NCI-H748 (cell line): ENCODE measurements around the gene ARHGAP12.
"Not testable (repeated sequence)": the region's sequence is repeated elsewhere in the genome, so short reads cannot be mapped to it uniquely, and the experiment has no call there.

Experiments
- DNase-seq: peaks from one replicate; lab custom pipeline; 2025; ENCODE audit not compliant: unreplicated experiment; lab: John Stamatoyannopoulos, UW

ARHGAP12 gene

DNA sequence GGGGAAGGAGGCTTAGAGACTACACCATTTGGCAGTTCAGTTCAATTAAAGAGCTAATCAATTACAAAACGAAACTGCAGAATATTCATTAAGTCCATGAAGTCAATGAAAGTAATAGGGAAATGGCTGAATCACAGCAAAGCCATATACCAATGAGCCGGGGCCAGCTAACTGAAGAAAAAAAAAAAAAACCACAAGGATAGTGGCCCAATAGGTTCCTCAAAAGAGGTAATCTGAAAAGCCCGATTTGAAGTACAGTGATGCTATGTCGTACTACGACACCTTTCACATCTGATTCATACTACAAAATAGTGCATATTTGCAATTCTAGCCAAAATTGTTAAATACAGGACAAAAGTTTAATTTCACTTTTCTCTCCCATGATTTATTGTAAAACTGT is 2.5 kb downstream of the ARHGAP12 start:
- no peak for DNase-seq

- DNase-seq = no peak
Observed at GRCh38 chr10:31924833-31925232, 3.8 kb downstream of the ARHGAP12 start.

DNA sequence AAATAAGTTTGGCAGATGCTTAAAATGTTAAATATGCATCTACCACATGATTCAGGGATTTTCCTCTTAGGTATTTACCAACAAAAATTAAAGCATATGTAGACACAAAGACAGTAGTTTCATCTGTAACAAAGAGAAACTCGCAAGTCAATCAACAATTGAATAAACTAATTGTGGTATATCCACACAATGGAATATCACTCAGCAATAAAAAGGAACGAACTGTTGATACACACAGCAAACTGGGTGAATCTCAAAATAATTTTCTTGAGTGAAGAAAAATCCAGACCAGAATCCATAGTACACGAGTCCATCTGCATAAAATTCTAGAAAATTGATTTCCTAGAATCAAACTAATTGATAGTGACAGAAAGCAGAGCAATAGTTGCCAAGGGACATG is 5.2 kb downstream of the ARHGAP12 start:
- DNase-seq = no peak

DNA sequence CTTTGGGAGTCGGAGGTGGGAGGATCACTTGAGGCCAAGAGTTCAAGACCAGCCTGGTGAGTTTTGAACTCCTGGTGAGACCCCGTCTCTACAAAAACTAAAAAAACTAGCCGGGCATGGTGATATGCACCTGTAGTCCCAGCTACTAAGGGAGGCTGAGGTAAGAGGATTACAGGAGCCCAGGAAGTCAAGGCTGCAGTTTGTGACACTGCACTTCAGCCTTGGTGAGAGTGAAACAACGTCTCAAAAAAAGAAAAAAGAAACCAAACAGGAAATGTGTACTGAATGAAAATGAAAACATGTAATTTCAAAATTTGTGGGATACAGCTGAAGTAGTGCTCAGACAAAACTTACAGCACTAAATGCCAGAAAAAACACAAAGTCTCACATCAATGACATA is 7.6 kb downstream of the ARHGAP12 start:
- DNase-seq = no peak

DNA sequence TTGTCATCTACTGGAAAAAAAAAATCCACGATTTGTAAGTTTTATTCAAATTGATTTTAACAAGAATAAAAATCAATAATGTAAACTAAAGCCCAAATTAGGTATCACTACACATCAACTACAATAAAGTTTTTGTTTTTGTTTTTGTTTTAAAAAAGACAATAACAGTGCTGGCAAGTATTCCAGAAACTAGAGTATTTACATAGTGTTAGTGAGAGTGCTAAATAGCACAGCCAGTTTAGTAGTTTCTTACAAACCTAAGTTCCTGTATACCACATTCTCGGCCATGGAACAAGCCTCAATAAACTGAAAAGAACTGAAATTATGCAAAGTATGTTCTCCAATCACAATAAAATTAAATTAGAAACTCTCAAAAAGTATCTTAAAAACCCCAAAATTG is 8.1 kb downstream of the ARHGAP12 start:
- DNase-seq = no peak

DNA sequence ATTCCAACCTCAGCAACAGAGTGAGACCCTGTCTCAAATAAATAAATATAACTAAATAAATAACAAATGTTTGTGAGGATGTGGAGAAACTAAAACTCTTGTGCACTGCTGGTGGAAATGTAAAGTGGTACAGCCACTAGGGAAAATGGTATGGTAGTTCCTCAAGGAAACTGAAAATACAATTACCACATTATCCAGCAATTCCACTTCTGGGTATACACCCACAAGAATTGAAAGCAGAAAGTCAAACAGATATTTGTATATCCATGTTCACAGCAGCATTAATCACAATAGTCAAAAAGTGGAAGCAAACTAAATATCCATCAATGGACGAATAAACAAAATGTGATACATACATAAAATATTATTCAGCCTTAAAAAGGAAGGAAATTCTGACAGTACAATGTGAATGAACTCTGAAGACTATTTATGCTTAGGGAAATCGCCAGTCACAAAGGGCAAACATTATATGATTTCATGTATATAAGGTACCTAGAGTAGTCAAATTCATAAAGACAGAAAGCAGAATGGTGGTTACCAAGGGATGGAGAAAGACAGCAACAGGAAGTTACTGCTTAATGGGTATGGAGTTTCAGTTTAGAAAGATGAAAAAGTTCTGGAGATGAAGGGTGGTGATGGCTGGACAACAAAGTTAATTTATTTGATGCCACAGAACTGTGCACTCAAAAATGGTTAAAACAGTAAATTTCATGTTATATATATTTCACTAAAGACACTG is 9.8 kb downstream of the ARHGAP12 start:
- DNase-seq = no peak

GRCh38 chr10:31914370-31914769 is 14.3 kb downstream of the ARHGAP12 start:
- no peak for DNase-seq

GRCh38 chr10:31912898-31913850 is 15.5 kb downstream of the ARHGAP12 start:
- no peak for DNase-seq

DNA sequence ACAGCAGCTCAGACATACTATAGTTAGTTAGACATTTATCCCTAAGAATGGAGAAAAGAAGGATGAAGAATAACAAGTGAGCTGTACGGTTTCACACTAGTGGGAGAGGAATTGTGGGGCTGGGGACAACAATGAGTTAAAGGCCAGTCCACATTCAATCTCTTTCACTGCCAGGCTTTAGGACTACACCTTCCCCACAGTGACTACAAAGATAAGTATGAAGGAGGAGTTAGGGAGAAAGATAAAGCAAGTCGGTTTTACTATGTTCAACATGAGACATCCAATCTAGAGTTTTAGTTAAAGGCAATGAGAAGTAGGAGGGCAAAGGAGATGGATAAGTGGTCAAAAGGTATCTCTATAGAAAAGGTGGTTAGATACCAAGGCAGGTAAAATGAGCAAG is 16.3 kb downstream of the ARHGAP12 start:
- DNase-seq = no peak

GRCh38 chr10:31910016-31910415 is 18.6 kb downstream of the ARHGAP12 start:
- DNase-seq = no peak

DNA sequence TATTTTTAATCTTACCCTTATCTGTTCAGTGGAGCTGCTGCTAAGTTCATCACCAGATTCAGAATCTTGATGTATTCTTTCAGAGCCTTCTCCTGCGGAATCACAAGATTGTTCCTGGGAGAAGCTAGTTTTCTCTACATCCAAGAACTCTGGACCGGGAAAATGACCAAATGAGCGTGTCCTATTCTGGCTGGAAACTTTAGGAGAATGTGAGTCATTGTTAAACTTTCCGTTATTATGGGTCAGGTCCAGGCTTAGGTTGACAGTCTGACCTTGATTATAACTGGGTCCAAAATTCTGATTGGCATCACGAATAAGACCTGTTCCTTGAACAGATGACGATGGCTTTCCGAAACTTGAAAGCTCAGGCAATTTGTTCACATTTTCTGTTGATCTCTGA is 20.5 kb downstream of the ARHGAP12 start:
- DNase-seq = no peak

DNA sequence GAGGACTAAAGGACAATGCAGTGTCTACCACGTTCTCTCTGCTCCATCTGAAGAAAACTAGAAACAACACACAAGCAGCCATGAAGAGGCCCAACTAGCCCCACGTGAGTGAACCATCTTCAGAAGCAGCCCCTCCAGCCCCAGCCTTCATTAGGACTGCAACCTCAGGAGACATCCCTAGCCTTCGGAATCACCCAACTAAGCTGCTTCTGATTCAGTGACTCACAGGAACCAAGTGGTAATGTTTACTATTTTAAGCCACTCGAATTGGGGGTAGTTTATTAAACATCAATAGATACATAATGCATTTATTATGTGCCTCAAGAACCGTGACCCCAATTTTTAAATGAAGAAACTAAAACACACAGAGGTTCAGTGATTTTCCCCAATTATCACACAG is 22.6 kb downstream of the ARHGAP12 start:
- DNase-seq = no peak

GRCh38 chr10:31905586-31905985 is 23.0 kb downstream of the ARHGAP12 start:
- DNase-seq = no peak

GRCh38 chr10:31902625-31903024 is 26.0 kb downstream of the ARHGAP12 start:
- no peak for DNase-seq

DNA sequence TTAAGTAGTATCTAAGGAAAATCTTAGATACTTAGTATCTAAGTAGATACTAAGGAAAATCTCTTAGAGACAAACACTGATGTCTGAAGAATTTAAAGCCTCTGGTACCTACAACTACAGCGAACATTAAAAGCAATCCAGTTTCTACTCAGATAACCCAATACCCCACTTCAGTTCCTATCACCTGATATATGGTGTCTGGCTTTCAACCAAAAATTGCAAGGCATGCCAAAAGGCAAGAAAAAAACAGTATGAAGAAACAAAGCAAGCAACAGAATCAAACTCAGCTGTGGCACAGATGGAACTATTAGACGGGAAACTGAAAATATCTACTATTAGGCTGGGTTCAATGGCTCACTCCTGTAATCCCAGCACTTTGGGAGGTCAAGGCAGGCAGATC is 31.1 kb downstream of the ARHGAP12 start:
- DNase-seq = no peak

DNA sequence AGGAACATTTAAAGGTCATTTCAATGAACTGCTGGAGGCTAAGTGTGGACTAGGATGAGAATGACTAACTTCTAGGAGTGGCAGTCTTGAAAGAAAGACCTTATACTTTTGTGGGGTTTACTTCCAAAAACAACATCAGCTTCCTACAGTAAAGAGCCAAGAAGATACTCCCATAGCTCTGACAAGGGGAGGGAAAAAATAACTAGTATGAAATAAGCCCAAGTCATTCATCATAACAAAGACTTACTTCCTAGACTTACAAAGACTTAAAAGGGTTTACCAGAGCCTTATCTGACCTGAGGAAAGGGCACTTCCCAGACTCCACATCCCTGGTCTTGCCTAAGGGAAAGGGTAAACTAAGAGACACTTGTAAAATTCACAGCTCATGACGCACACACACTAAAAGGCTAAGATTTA is 31.7 kb downstream of the ARHGAP12 start:
- DNase-seq = no peak

GRCh38 chr10:31895722-31896121 is 32.9 kb downstream of the ARHGAP12 start:
- DNase-seq = not testable (repeated sequence)

DNA sequence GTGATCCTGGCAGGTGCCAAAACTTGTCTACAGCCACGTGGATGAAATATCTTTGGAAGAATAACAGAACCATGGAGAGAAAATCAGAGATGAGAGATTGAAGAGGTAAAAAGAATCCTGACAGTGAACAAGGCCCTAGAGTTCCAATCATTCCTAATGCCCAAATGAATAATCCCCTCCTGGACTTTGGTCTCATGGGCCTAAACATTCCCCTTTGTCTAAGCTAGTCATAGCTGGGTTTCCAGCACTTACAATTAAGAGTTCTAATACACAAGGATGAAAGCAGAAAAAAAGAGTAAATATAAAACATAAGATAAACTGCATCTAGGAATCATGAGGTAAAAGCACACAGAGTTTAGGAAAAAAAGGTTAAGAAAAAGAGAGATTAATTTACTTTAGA is 40.2 kb downstream of the ARHGAP12 start:
- no peak for DNase-seq

DNA sequence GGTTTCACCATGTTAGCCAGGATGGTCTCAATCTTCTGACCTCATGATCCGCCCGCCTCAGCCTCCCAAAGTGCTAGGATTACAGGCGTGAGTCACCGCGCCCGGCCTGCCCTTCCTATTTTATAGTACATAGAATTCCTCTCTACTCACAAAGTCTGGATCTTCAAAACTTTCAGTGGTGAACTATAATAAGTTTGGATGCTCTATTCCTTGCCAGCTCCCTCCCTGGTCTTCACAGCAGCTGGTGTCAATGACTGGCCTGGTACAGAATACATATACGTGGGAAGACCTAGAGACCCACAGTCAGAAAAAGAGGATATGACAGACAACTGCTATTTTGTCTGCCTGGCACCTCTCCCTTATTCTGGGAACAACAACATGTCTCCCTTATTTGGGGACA is 40.8 kb downstream of the ARHGAP12 start:
- no peak for DNase-seq

DNA sequence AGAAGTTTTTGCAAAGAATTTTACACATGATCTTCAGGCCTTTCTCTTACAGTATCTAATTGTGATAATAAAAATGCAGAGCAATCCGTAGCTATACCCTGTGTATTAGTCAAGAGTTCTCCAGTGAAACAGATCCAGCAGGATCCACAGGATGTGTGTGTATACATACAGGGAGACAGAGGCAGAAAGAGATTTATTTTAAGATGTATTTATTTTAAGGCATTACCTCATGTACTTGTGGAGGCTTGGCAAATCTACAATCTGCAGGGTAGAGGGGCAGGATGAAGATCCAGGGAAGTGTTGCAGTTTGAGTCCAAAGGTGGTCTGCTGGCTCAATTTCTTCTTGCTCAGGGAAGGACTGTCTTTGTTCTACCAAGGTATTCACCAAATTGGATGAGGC is 41.7 kb downstream of the ARHGAP12 start:
- DNase-seq = no peak

DNA sequence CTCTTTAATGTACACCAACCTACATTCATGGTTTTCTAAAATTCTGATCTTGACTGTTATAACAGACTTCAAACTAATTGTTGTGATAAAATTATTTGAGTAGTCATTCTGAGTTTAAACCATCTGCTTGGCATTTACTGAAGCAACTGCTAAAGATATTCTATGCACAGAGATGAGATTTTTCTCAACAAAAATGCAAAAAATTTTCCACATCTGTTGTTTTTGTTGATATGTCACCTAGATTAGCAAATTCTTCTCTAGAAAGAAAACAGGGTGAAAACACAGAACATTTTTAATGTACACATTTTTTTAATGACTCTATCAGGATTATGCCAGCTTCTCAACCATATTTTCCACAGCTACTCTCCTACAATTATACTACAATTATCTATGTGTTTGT is 42.7 kb downstream of the ARHGAP12 start:
- DNase-seq = no peak

DNA sequence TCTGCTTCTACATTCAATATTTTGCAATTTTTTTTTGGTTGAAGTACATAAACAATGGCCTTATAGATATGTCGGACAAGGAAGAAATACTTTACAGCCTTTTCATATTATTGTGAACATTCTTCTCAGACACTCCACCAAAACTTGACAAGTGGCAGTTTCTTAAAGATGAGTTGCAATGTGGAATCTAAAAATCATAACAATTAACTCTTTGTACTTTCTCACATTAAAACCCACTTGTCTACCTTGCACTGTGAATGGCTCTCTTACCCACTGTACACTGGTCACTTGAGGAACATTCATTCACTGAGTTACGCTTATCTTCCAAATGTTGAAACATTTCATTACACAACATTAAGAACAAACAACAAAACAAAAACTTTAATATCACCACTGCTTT is 44.2 kb downstream of the ARHGAP12 start:
- no peak for DNase-seq
